Inflammatory macrophage treated with lipopolysaccharide for 4 hours (primary cell): Measurements from ENCODE around the gene SIPA1.
A peak's percentile ranks its signal among the peaks of the same experiment; 100 is the strongest.
"Not testable (repeated sequence)": the region's sequence is repeated elsewhere in the genome, so short reads cannot be mapped to it uniquely, and the experiment has no call there.

Experiments used
- DNase-seq: peaks from one replicate; pipeline ENCODE4 v3.0.0-alpha.2; 2020

SIPA1 gene

GRCh38 chr11:65644837-65645236 is 6.9 kb downstream of the SIPA1 start:
- DNase-seq, result no peak

- no peak for DNase-seq
These were observed 7.8 kb downstream of the SIPA1 start for GRCh38 chr11:65645710-65646109.

GRCh38 chr11:65646288-65646957 is 8.5 kb downstream of the SIPA1 start:
- no peak for DNase-seq

- no peak for DNase-seq
These were observed 9.2 kb downstream of the SIPA1 start for GRCh38 chr11:65646958-65647701.

GRCh38 chr11:65648997-65649493 is 11.1 kb downstream of the SIPA1 start:
- DNase-seq, result no peak

GRCh38 chr11:65649656-65650546 is 12.0 kb downstream of the SIPA1 start:
- no peak for DNase-seq

GRCh38 chr11:65650547-65651338 is 12.8 kb downstream of the SIPA1 start:
- no peak for DNase-seq

- no peak for DNase-seq
These were observed 13.4 kb downstream of the SIPA1 start for GRCh38 chr11:65651339-65651588.

GRCh38 chr11:65651589-65652510 is 13.9 kb downstream of the SIPA1 start:
- peak; percentile 5 for DNase-seq

- DNase-seq, result peak; percentile 97
These were observed 14.8 kb downstream of the SIPA1 start for GRCh38 chr11:65652511-65653228.

GRCh38 chr11:65653229-65654225 is 15.6 kb downstream of the SIPA1 start:
- no peak for DNase-seq

GRCh38 chr11:65654375-65655349 is 16.8 kb downstream of the SIPA1 start:
- no peak for DNase-seq

GRCh38 chr11:65655570-65656332 is 17.9 kb downstream of the SIPA1 start:
- no peak for DNase-seq

- no peak for DNase-seq
These were observed 19.5 kb downstream of the SIPA1 start for GRCh38 chr11:65657426-65657825.

GRCh38 chr11:65658174-65659021 is 20.5 kb downstream of the SIPA1 start:
- DNase-seq, result no peak

- DNase-seq, result no peak
These were observed 22.1 kb downstream of the SIPA1 start for GRCh38 chr11:65660038-65660437.

- DNase-seq, result not testable (repeated sequence)
These were observed 23.0 kb downstream of the SIPA1 start for GRCh38 chr11:65660908-65661307.
